ENCODE measurements around the gene PRR23A. TPM values are rescaled to one million over a fixed set of nuclear protein-coding genes. Genes with fewer than 3 reads are reported as not detected.

The PRR23A gene
- not detected for total RNA-seq

DNA sequence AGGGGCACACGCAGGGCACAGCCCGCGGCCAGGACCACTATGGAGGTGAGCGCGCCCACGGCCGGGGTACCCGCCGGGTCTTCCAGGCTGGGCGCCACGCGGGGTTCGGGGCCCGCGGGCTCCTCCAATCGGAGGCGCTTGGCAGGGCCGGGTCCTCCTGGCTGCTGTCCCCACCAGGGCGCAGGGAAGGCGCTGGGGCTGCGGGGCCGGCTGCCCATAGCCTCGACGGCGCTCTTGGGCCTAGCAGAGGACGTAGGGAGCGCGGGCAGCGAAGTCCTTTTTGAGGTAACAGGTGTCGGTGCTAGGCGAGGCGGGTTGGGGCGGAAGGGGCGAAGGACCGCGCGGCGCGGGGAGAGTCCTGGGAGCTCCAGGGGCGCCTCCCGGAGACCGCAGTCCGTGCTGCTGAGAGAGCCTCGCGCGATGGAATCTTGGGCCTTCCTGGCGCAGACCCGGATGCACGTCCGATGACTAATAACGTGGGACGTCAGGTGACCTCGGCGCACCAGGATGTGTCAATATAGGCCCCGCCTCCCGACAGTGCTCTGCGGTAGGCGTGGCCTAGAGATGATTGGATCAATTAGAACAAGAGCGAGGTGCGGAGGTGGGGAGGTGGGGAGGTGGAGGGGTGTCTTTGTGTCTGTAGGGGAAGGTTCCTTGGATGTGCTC is at the start of gene PRR23A:
Gene PRR23A (minus strand): TSS at position 218 of the 666 bp plus-strand sequence. CDS start 0 bp downstream, at position 218.
- H3K9me3 ChIP-seq, result no peaks in the 10 kb centered on the region

DNA sequence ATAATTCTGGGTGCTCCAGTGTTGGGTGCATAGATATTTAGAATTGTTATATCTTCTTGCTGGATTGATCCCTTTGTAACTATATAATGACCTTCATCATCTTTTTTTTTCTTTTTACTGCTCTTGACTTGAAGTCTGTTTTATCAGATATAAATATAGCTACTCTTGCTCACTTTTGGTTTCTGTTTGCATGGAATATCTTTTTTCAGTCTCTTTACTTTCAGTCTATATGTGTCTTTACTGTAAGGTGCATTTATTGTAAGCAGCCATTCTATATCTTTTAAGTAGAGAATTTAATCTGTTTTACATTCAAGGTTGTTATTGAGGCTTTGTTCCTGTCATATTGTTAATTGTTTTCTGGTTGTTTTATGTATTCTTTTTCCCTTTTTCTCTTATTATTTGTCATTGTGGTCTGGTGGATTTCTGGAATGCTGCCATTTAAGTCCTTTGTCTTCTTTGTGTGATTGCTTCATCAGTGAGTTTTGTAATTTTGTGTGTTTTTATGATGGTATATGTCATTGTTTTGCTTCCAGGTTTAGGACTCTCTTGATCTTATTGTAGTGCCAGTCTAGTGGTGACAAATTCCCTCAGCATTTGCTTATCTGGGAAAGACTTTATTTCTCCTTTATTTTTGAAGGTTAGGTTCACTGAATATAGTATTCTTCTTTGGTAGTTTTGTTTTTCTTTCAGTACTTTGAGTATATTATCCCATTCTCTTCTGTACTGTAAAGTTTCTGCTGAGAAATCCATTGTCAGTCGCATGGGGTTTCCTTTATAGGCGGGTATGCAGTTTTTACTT is 46.9 kb upstream of the PRR23A start:
- TF ChIP-seq POLR2A (IDR thresholded peaks at IDR 0.05), result no peak
- TF ChIP-seq, protein P1, sequence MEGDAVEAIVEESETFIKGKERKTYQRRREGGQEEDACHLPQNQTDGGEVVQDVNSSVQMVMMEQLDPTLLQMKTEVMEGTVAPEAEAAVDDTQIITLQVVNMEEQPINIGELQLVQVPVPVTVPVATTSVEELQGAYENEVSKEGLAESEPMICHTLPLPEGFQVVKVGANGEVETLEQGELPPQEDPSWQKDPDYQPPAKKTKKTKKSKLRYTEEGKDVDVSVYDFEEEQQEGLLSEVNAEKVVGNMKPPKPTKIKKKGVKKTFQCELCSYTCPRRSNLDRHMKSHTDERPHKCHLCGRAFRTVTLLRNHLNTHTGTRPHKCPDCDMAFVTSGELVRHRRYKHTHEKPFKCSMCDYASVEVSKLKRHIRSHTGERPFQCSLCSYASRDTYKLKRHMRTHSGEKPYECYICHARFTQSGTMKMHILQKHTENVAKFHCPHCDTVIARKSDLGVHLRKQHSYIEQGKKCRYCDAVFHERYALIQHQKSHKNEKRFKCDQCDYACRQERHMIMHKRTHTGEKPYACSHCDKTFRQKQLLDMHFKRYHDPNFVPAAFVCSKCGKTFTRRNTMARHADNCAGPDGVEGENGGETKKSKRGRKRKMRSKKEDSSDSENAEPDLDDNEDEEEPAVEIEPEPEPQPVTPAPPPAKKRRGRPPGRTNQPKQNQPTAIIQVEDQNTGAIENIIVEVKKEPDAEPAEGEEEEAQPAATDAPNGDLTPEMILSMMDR (IDR thresholded peaks at IDR 0.05), result no peak
- intact Hi-C loops (cut with DNase I; ENCODE audit: low total_unique reads), result no loop called here
- Histone ChIP-seq H3K4me1 (no peaks in the 10 kb centered on the region), H3K27me3 (no peaks in the 10 kb centered on the region), H3K27ac (no peak overlapping the region), H3K36me3 (no peaks in the 10 kb centered on the region), H3K9me3 (peaks cover 0 to 9% of the 10 kb centered on the region in 2 donors), H3K4me3 (no peak overlapping the region)
- no peak for DNase-seq

More for the DNA sequence above, at the start of gene PRR23A:
- Histone ChIP-seq H3K36me3 (no peaks in the 10 kb centered on the region), H3K4me3 (no peak within 1 kb of the TSS), H3K27me3 (no peaks in the 10 kb centered on the region), H3K4me1 (no peaks in the 10 kb centered on the region), H3K27ac (no peak within 1 kb of the TSS)
- DNase-seq, result no peak
- intact Hi-C loops (cut with DNase I; ENCODE audit: low total_unique reads), result no loop called here
- TF ChIP-seq POLR2A (IDR thresholded peaks at IDR 0.05), result no peak
- TF ChIP-seq, protein P1 (IDR thresholded peaks at IDR 0.05), result no peak

DNA sequence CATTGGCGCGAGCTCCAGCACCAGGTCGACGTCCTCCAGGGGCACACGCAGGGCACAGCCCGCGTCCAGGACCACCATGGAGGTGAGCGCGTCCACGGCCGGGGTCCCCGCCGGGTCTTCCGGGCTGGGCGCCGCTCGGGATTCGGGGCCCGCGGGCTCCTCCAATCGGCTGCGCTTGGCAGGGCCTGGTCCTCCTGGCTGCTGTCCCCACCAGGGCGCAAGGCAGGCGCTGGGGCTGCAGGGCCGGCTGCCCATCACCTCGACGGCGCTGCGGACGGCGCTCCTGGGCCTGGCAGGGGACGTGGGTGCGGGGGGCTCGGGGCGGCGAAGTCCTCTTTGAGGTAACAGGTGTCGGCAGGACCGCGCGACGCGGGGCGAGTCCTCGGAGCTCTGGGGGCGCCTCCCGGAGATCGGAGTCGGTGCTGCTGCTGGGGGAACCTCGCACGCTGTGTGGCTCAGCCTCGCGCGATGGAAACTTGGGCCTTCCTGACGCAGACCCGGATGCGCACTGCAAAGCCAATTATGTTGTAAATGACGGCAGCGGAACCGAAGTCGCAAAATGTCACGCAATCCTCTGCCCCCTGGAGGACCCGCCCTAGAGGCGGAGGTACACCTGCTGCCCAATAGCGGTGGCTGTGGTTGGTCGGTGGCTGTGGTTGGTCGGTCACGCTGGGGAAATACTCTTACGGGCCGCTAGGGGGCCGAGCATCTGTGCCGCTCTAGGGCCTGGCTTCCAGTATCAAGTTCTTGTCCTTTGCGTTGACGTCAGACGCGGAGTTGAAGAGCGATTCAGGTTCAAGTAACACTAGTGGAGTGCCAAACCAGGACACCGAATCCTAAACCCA is 38.5 kb upstream of the PRR23A start, which contains the start of gene PRR23C:
Gene PRR23C (minus strand): TSS at position 527 of the 845 bp plus-strand sequence. CDS start 272 bp downstream, at position 255.
- no peak for DNase-seq
- intact Hi-C loops (cut with DNase I; ENCODE audit: low total_unique reads), result no loop called here

DNA sequence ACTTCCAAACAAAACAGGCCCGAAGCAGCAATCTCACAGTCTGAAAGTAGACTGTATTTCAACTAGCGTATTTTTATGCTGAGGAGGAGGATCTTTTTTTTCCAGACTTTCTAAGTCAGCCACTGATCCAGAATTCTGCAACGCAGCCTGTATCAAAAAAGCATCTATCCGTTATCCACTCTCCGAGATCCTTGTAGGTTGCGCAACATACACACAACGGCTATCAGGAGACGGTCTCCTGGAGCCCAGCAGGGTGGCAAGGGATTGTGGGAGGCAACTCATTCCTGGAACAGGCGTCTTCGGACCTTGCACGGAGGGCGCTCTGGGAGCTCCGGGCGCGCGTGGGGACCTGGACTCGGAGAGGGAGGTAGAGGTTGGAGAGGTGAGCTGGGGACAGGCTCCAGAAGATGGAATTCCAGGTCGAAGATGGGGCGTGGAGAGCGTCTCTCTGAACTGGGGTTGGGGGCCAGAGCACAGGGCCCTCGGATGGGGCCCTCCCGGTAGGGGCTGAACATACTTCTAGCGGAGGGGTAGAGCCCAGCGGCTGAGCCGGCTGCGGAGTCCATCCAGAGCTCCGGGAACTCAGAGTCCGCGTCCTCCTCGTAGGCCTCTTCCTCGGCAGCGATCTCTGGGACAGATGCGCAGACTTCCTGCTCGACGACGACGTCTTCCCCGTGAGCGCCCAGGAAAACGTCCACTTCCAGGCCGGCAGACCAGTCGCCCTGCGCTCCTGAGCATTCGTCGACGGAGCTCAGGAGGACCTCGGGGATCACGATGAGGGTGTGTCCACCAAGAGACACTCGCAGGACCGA is 37.7 kb upstream of the PRR23A start:
- intact Hi-C loops (cut with DNase I; ENCODE audit: low total_unique reads), result no loop called here
- TF ChIP-seq, protein P1 (IDR thresholded peaks at IDR 0.05), result no peak
- TF ChIP-seq POLR2A (IDR thresholded peaks at IDR 0.05), result no peak
- Histone ChIP-seq H3K9me3 (no peaks in the 10 kb centered on the region), H3K36me3 (no peaks in the 10 kb centered on the region), H3K4me1 (no peaks in the 10 kb centered on the region), H3K27me3 (no peaks in the 10 kb centered on the region), H3K4me3 (no peak overlapping the region), H3K27ac (no peak overlapping the region)
- DNase-seq, result no peak

More for the DNA sequence above, 38.5 kb upstream of the PRR23A start, which contains the start of gene PRR23C:
- Histone ChIP-seq H3K36me3 (no peaks in the 10 kb centered on the region), H3K9me3 (no peaks in the 10 kb centered on the region), H3K4me3 (no peak within 1 kb of the TSS), H3K27me3 (no peaks in the 10 kb centered on the region), H3K27ac (no peak within 1 kb of the TSS), H3K4me1 (no peaks in the 10 kb centered on the region)
- TF ChIP-seq POLR2A (IDR thresholded peaks at IDR 0.05), result no peak
- TF ChIP-seq, protein P1 (IDR thresholded peaks at IDR 0.05), result no peak
